Fibroblast of peridontal ligament (primary cell): ENCODE data around the gene MRPL34.

Experiments used
- DNase-seq: peaks from one replicate; pipeline ENCODE4 v3.0.0-alpha.2; 2010; ENCODE audit errors: extremely low read depth

Gene MRPL34

GRCh38 chr19:17309965-17310461 is 4.3 kb downstream of the MRPL34 start:
- DNase-seq = no peak

GRCh38 chr19:17311455-17312188 is 6.0 kb downstream of the MRPL34 start:
- DNase-seq = no peak

- no peak for DNase-seq
Measured at GRCh38 chr19:17312189-17313113, 6.8 kb downstream of the MRPL34 start.

DNA sequence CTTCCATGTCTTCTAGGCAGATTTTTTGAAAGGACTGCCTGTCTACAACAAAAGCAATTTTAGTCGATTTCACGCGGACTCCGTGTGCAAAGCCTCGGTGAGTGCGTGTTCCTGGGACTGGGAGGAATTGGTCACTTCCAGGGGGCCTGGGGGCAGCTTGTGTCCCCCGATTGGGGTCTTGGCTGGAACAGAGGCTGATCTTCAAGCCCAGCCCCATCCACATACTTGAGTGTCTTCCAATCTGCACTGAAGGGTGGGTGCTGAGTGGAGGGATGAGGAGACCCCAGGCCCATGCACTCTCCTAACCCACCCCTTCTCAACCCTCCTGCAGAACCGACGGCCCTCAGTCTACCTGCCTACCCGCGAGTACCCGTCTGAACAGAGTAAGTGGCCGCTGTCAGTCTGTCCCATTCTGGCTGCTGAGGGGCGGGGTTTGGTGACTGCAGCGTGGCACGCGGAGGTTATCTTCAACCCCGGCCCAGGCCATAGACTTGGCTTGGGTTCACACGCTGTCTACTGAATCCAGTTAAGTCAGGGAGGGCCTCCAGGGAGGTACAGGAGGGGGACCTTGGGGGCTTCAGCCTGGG is 8.4 kb downstream of the MRPL34 start:
- DNase-seq = no peak

- DNase-seq = no peak
Measured at GRCh38 chr19:17318966-17319365, 13.3 kb downstream of the MRPL34 start.

DNA sequence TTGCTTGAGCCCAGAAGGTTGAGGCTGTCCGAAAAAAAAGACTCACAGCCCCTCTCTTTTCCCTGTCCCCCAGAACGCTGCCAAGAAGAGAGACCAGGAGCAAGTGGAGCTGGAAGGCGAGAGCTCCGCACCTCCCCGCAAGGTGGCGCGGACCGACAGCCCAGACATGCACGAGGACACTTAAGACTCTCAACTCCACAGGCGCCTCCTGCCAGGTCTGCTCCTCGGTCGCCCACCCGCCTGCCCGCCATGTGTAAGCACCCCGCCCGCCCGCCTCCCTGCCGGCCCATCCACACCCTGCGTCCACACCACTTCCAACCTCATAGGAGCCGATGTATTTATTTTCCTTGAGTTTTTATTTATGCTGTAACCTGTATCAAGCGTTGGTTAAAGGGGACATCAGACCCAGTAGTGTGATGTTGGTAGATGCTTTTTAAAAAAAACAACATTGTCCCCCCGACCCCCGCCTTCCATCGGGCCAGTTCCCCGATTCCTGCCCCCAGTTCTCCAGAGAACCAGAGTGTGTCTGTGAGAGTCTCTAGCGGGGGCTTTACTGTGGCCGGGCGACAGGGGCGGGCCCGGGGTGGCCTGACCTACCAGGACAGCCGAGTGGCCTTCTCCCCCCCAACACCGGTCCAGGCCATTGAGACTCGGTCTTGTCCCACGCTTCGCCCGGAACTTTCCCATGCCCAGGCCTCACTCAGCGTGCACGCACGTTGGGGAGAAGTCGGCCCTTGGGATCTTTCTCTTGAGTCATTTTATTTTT is 14.0 kb downstream of the MRPL34 start:
- no peak for DNase-seq

GRCh38 chr19:17320435-17320834 is 14.8 kb downstream of the MRPL34 start:
- no peak for DNase-seq

- DNase-seq = no peak
Measured at GRCh38 chr19:17321655-17322489, 16.2 kb downstream of the MRPL34 start.

DNA sequence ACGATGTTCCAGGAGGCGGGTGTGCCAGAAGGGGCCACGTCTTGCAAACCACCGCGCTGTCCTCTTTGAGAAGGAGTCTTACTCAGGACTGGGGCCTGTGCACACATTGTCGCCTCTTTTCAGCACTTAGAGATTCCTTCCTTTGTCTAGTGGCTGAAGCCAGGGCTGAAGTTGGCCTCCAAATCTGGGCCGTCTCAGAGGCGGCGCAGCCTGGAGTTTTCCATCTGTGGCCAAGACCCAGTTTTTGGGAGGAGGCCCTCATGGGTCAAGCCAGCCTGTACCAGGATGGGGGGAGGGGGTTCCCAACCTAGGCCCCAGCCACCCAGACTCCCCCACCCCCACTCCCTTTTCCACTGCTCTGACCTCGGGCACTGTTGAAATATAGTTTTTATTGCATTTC is 17.2 kb downstream of the MRPL34 start:
- DNase-seq = no peak

- no peak for DNase-seq
Measured at GRCh38 chr19:17323300-17323963, 17.8 kb downstream of the MRPL34 start.

DNA sequence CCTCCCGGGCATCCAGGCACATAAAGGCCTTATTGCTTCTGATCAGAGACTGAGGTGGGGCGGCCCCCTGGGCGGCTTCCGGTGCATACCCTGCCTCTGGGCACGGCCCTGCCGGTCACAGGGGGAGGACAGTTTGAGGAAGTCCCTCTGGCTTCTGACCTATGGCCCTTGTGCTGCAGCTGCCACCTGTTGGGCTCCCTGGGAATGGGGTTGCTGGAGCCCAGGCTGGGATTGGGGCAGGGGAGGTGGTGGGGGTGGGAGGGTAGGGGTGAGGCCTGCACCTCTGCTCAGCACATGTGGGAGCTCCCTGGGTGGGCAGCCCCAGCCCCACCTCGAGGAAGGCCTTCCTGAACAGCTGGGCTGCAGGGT is 18.3 kb downstream of the MRPL34 start:
- DNase-seq = no peak

DNA sequence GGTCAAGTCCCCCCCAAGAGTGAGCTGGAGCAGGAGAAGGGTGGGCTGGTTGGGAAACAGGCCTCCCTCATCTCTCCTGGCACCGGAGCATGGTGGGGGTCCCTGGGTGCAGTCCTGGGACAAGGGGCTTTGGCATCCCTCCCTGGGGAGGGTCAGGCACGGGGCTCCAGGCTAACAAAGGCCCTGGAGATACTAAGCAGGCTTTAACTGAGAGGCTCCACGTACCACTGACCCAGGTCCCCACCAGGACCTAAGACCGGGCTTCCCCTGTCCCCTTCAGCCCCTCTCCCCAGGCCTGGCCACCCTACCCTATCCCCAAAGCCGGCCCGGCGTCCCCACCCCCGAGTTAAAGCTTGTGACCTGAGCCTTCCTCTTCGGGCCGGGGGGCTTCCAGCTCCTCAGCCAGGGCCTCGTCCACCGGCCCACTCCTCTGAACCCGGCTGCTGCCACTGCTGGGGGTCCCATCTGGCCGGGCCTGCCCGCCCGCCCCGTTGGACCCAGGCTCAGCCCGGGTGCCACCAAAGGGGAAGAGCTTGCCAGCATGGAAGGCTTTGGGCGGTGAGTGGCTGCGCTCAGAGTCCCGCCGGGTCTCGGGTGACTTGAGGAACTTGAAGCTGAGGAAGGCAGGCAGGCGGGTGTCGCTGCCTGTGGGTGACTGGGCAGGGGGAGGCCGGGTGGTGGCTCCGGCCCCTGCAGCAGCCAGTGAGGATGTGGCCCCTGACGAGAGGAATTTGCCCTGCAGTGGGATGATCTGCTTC is 18.9 kb downstream of the MRPL34 start:
- no peak for DNase-seq

GRCh38 chr19:17325133-17325532 is 19.5 kb downstream of the MRPL34 start:
- DNase-seq = no peak

DNA sequence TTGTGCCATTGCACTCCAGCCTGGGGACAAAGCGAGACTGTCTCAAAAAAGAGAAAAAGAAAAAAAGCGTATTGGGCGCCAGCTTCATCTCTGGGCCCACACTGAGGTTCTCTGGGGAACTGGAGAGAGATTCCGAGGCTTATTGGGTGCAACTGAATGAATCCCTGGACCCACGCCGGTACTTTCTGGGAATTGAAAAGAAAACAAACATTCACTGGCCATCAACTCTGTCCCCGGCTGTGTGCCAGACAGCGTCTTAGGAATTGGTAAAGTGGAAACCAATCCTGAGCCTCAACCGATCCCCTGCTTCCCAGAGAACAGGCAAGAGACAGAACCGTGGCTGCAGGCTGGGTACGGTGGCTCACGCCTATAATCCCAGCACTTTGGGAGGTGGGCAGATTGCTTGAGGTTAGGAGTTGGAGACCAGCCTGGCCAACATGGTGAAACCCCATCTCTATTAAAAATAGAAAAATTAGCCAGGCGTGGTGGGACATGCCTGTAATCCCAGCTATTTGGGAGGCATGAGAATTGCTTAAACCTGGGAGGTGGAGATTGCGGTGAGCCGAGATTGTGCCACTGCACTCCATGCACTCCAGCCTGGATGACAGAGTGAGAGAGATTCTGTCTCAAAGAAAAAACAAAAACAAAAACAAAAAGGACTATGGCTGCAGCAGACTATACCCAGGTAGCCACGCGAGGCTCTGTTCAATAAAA is 20.4 kb downstream of the MRPL34 start:
- peak; percentile 79 for DNase-seq

GRCh38 chr19:17326595-17326966 is 20.9 kb downstream of the MRPL34 start:
- no peak for DNase-seq

DNA sequence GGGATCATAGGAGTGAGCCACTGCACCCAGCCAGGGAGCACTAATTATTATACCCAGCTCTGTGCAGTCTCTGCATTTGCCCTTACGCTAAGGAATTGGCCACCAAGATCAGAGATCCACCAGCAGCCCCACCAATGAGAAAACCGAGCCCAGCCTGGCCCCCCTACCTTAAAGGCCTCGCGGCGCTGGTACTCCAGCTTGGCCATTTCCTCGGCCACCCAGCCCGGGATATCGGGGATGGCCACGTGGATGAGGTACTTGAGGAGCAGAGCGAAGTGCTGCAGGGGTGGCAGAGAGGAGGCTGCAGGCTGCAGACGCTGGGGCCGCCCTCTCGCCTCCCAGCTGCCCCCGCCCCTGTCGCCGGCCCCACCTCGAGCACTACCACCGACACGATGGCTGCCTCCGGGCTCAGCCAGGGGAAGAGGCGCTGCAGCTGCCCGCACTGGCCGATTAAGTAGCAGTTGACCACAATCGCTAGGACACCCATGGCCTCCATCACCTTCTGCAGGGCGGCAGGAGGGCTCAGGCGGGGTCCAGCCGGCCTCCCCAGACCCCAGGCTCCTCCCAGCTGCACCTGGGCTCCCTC is 21.5 kb downstream of the MRPL34 start:
- no peak for DNase-seq

- no peak for DNase-seq
Measured at GRCh38 chr19:17327654-17328516, 22.2 kb downstream of the MRPL34 start.
